AG10803 (cell line): ENCODE results near the gene IKBKE.

Experiments used
- DNase-seq: peaks from one replicate; pipeline ENCODE4 v3.0.0; 2010; ENCODE audit warnings: low read depth
- H3K4me3 ChIP-seq: 2 replicates; pipeline ENCODE4 v1.5.1; 2011; ENCODE audit warnings: mild to moderate bottlenecking, low read length, control low read depth
- CTCF ChIP-seq: conservative IDR thresholded peaks from 2 replicates; pipeline ENCODE4 v1.5.1; 2011; ENCODE audit warnings: mild to moderate bottlenecking, low read length, control low read depth, inconsistent platforms

The IKBKE gene

GRCh38 chr1:206502403-206502802, 32.1 kb downstream of the IKBKE start:
- no peak for TF ChIP-seq CTCF
- DNase-seq: no peak
- no peak overlapping the region for H3K4me3 ChIP-seq

DNA sequence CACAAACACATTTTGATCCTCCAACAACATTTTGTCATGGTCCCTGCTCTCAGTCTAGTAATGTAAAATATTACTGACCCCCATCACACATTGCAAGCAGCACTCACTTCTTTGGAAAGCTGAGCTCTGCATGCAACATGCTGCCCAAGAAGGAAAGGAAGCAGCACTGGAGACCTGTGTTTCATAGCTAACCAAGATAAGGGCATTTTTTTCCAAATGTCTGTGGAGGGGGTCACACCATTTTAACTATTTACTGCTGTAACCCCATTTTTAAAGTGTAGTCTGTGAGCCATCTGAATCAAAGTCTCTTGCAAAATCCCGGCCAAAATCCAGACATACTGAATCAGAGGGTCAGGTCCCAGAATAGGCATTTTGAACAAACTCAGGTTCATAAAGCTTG, 32.5 kb downstream of the IKBKE start:
- TF ChIP-seq CTCF: no peak
- DNase-seq: peak; percentile 57
- no peak overlapping the region for H3K4me3 ChIP-seq

- peak; percentile 94 for DNase-seq
- H3K4me3 ChIP-seq: no peak overlapping the region
- 0 out of 2 replicates have a peak, but pooled peaks have one; percentile 0 for TF ChIP-seq CTCF
Observed at GRCh38 chr1:206503591-206504362, 33.5 kb downstream of the IKBKE start.

DNA sequence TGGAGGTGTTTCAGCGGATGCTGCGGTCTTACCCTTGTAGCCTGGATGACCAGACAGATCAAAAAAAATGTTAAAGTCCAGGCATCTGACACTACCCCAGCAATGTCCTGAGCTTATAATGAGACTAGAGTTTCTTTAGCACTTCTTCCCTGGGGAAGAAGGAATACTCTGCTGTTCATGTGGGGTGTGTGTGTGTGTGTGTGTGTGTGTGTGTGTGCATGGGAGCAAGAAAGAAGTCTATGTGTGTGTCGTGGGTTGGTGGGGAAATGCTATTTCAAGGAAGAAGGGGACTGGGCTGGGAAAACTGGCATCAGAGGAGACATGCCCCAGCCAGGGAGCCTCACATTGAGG, 34.1 kb downstream of the IKBKE start:
- no peak for TF ChIP-seq CTCF
- H3K4me3 ChIP-seq: no peak overlapping the region
- no peak for DNase-seq

GRCh38 chr1:206505702-206506355, 35.6 kb downstream of the IKBKE start:
- TF ChIP-seq CTCF: peak; percentile 82
- DNase-seq: peak; percentile 62

GRCh38 chr1:206506405-206507283, 36.4 kb downstream of the IKBKE start:
- no peak for TF ChIP-seq CTCF
- no peak for DNase-seq
- peak overlapping the region; percentile 65 for H3K4me3 ChIP-seq

More at GRCh38 chr1:206505702-206506355, 35.6 kb downstream of the IKBKE start:
- no peak overlapping the region for H3K4me3 ChIP-seq
